HEK293T (cell line): ENCODE measurements around the gene CD276.

ENCODE experiments used
- CTCF ChIA-PET: fragments of 350-600 bp; formaldehyde crosslinking; extraction: SDS; loops from one replicate; lab custom pipeline; 2021; ENCODE audit warnings: antibody characterized with exemption, inconsistent platforms; lab: Yijun Ruan, JAX
- POLR2A ChIA-PET: fragments of 350-600 bp; formaldehyde crosslinking; extraction: SDS; loops from one replicate; lab custom pipeline; 2020; ENCODE audit warnings: antibody characterized with exemption, inconsistent platforms; lab: Yijun Ruan, JAX
- DNase-seq: peaks from one replicate; pipeline ENCODE4 v3.0.0; 2012; ENCODE audit warnings: mixed read lengths; ENCODE audit errors: extremely low spot score
- ARNT ChIP-seq: fragments of 450-650 bp; IDR thresholded peaks from 2 replicates; pipeline ENCODE4 v1.6.1; 2017; ENCODE audit warnings: mild to moderate bottlenecking
- BHLHE40 ChIP-seq: fragments of 450-650 bp; IDR thresholded peaks from 2 replicates; pipeline ENCODE4 v1.6.1; 2016; ENCODE audit warnings: mild to moderate bottlenecking, moderate library complexity, borderline replicate concordance
- CTBP1 ChIP-seq: fragments of 450-650 bp; IDR thresholded peaks from 2 replicates; pipeline ENCODE4 v1.6.1; 2016; ENCODE audit warnings: borderline replicate concordance
- ELF4 ChIP-seq: fragments of 450-650 bp; IDR thresholded peaks from 2 replicates; pipeline ENCODE4 v1.6.1; 2017; ENCODE audit warnings: antibody characterized with exemption
- FOXA1 ChIP-seq: fragments of 450-650 bp; IDR thresholded peaks from 2 replicates; pipeline ENCODE4 v1.6.1; 2016; ENCODE audit warnings: mild to moderate bottlenecking
- FOXK2 ChIP-seq: fragments of 450-650 bp; IDR thresholded peaks from 2 replicates; pipeline ENCODE4 v1.6.1; 2016; ENCODE audit warnings: mild to moderate bottlenecking
- FOXM1 ChIP-seq: fragments of 450-650 bp; IDR thresholded peaks from 2 replicates; pipeline ENCODE4 v1.6.1; 2017; ENCODE audit warnings: mild to moderate bottlenecking, borderline replicate concordance
- HDGF ChIP-seq: fragments of 450-650 bp; IDR thresholded peaks from 2 replicates; pipeline ENCODE4 v1.6.1; 2017; ENCODE audit warnings: antibody characterized with exemption, borderline replicate concordance
- L3MBTL2 ChIP-seq: fragments of 450-650 bp; conservative IDR thresholded peaks from 2 replicates; pipeline ENCODE4 v1.6.1; 2016; ENCODE audit warnings: mild to moderate bottlenecking
- LEF1 ChIP-seq: fragments of 450-650 bp; IDR thresholded peaks from 2 replicates; pipeline ENCODE4 v1.6.1; 2017; ENCODE audit warnings: mild to moderate bottlenecking, borderline replicate concordance
- NFRKB ChIP-seq: fragments of 450-650 bp; IDR thresholded peaks from 2 replicates; pipeline ENCODE4 v1.6.1; 2016; ENCODE audit warnings: mild to moderate bottlenecking, moderate library complexity
- SP1 ChIP-seq: fragments of 450-650 bp; IDR thresholded peaks from 2 replicates; pipeline ENCODE4 v1.6.1; 2017
- SUZ12 ChIP-seq: fragments of 450-650 bp; IDR thresholded peaks from 2 replicates; pipeline ENCODE4 v1.6.1; 2016; ENCODE audit warnings: mild to moderate bottlenecking
- TARDBP ChIP-seq: fragments of 450-650 bp; IDR thresholded peaks from 2 replicates; pipeline ENCODE4 v1.6.1; 2016
- ZNF384 ChIP-seq: fragments of 450-650 bp; IDR thresholded peaks from 2 replicates; pipeline ENCODE4 v1.6.1; 2016
- TF ChIP-seq, protein P1 (sequence below): fragments of 450-650 bp; IDR thresholded peaks from 2 replicates; pipeline ENCODE4 v1.6.1; 2016

The CD276 gene

DNA sequence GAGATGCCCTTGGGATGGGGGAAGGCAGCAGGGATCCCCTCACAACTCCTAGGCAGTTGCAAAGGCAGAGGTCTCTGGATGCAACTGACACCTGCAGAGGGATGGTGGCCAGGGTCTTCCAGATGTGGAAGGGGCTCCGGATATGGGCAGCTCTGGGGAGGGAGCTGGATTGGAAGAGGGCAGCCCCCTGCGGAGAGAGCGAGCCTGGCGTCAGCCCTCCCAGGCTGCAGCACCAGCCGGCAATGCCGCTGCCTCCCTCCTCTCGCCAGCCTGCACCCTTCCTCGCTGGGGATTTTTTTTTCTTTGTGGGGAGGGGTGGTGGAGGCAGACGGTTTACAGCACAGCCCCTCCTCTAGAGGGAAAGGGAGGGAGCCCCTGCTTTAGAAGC lies 67.3 kb downstream of the CD276 start:
- DNase-seq: no peak
- TF ChIP-seq HDGF (no peak), SP1 (no peak), NFRKB (no peak), FOXM1 (no peak), ARNT (no peak), SUZ12 (no peak), ZNF384 (no peak), FOXK2 (no peak), LEF1 (no peak), FOXA1 (no peak), L3MBTL2 (no peak), BHLHE40 (no peak), TARDBP (no peak), CTBP1 (no peak), ELF4 (no peak)
- TF ChIP-seq, protein P1, sequence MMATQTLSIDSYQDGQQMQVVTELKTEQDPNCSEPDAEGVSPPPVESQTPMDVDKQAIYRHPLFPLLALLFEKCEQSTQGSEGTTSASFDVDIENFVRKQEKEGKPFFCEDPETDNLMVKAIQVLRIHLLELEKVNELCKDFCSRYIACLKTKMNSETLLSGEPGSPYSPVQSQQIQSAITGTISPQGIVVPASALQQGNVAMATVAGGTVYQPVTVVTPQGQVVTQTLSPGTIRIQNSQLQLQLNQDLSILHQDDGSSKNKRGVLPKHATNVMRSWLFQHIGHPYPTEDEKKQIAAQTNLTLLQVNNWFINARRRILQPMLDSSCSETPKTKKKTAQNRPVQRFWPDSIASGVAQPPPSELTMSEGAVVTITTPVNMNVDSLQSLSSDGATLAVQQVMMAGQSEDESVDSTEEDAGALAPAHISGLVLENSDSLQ: no peak
- CTCF ChIA-PET: interaction anchor here (1.4 kb wide), 1 partner anchor 40 kb away, joined by 4 read pairs; no protein-coding TSS in a partner anchor
- POLR2A ChIA-PET: no interaction called here

DNA sequence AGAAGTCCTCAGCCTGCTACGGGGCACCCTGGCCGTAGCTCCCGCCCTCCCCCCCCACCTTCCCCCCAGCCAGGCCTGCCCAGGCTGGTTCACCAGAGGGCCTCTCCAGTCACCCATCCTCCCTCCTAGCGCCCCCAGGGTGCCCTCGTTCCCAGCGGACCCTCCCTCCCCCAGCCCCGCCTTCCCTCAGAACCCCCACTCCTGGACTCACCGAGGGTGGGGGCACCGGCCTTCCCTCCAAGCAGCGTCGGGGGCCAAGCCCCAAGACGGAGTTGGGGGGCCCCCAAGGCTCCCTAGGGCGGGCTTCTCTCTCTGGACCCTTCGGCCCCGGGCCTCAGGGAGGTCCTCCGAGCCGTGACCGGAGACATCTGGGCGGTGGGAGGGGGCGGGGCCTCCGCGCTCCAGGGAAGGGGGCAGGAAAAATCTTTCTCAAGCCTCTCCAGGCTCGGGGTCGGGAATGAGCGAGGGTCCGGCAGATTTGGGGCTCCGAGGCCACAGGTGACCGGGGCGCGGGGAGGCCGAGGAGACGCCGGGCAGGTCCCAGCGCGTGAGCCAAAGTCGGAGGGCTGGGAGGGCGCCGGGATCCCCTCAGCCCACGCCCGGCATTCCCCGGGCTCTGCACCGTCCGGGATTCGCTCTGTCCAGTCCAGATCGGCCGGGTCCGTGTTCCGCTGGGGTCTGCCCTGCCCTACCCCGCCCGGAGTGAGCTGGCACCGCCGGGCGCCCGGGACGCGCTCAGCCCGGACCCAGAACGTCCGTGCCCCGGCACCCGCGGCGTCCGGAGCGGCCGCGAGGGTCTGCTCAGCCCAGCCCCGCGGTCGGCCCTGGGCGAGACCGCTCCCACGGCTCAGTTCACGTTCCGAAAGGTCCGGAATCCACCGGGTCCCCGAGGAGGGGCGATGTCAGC lies 68.0 kb downstream of the CD276 start:
- ChIA-PET POLR2A (no interaction called here), CTCF (no interaction called here)
- DNase-seq: peak; percentile 35
- TF ChIP-seq SP1: no peak
- no peak for TF ChIP-seq NFRKB
- TF ChIP-seq HDGF: no peak
- TF ChIP-seq SUZ12: no peak
- TF ChIP-seq, protein P1: no peak
- TF ChIP-seq LEF1: no peak
- TF ChIP-seq FOXA1: no peak
- TF ChIP-seq L3MBTL2: no peak
- TF ChIP-seq ZNF384: no peak
- no peak for TF ChIP-seq FOXM1

DNA sequence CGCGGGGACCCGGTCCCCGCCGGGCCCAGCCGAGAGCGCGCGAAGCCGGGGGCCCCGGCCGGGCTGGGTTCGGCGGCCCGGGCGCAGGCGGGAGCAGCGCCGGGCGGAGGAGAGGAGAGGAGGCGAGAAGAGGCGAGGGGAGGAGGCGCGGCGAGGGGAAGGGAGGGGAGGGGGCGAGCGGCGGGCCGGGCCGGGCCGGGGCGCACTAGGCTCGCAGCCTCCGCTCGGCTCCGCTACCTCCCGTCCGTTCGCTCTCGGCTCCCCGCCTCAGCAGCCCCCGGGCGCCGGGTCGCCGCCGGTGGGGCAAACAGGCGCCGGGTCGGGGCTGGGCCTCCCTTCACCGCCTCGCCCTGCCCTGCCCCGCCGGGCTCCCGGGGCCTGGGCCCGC lies 68.6 kb downstream of the CD276 start:
- TF ChIP-seq, protein P1: no peak
- TF ChIP-seq TARDBP (no peak), ARNT (no peak), HDGF (no peak), BHLHE40 (no peak), FOXM1 (no peak), ELF4 (no peak), ZNF384 (no peak), FOXA1 (no peak), LEF1 (no peak), SP1 (no peak)
- POLR2A ChIA-PET: interaction anchor here (0.8 to 1.5 kb wide), 4 partner anchors 15 to 241 kb away, joined by 3 read pairs; partner anchors contain the start of gene PML
- DNase-seq: peak; percentile 65
- CTCF ChIA-PET: no interaction called here

DNA sequence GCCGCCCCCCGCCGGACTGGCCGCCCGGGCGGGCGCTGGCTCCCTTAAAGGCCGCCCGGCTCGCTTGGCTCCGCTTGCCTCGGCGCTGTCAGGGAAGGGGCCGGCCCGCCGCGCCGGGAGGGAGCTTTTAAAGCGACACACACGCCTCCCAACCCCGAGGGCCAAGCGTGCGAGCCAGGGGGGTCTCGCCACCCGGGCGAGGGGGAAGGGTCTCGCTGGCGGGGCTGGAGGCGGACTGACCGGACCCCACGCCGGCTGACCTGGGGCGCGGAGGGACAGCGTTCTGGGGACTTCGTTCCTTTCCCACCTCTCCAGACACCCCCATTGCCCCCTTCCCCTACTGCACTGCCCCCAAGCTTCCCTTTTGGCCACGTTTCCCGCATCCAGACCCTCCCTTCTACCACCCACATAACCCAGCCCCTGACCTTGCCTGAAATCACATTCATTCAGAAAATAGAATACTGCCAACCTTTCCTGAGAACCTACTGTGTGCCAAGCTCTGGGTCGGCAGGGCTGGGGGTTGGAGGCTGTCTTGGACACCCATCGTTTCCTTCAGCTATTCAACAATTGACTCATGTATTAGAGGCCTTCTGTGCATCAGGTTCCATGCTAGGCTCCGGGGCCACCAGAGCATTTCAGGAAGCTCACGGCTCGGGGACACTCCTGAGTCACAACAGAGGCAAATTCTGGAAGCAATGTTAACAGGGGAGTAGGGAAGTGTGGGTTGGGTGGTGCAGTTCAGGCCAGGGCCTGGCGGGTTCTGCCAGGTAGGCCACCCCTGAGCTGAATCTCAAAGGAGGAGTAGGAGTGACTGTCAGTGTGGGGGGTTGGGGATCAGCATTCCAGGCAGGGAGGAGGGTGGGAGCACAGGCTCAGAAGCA lies 69.3 kb downstream of the CD276 start, which contains the start of gene INSYN1:
INSYN1 (minus strand) TSS at position 102 of the 881 bp plus-strand sequence. CDS start 2,221 bp downstream, outside the sequence.
- POLR2A ChIA-PET: interaction anchor here (0.8 to 1.5 kb wide), 7 partner anchors 11 to 241 kb away, joined by 3 to 4 read pairs (median 3); partner anchors contain the start of gene PML
- CTCF ChIA-PET: no interaction called here

More for the DNA sequence above, 69.3 kb downstream of the CD276 start, which contains the start of gene INSYN1:
- peak; percentile 78 for DNase-seq
- TF ChIP-seq BHLHE40 (no peak), NFRKB (no peak), L3MBTL2 (no peak), HDGF (no peak), FOXA1 (no peak), ELF4 (no peak), ZNF384 (no peak), TARDBP (no peak), SUZ12 (no peak), CTBP1 (no peak), ARNT (no peak), LEF1 (no peak), FOXK2 (no peak), SP1 (no peak), FOXM1 (no peak)
- TF ChIP-seq, protein P1: no peak
